ENCODE measurements around the gene NEAT1.
A peak's percentile ranks its signal among the peaks of the same experiment; 100 is the strongest.

DNA sequence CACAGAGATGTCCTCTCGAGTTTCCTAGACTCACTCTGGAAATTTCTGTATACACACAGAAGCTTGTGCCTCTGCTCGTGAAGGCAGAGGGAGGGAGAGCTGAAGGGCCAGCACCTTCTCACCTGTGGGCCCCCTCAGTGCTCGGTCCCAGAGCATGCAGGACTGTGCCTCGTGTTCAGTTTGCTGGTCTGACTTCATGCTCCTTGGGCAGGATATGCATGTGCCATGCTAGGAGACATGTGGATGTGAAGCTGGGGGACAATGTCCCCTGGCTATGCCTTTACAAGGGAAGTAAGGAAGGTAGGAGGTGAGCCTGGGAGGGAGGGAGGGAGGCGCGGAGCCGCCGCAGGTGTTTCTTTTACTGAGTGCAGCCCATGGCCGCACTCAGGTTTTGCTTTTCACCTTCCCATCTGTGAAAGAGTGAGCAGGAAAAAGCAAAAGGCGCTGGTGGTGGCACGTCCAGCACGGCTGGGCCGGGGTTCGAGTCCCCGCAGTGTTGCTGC, 22.6 kb downstream of the NEAT1 start:
- TF ChIP-seq, protein P1, sequence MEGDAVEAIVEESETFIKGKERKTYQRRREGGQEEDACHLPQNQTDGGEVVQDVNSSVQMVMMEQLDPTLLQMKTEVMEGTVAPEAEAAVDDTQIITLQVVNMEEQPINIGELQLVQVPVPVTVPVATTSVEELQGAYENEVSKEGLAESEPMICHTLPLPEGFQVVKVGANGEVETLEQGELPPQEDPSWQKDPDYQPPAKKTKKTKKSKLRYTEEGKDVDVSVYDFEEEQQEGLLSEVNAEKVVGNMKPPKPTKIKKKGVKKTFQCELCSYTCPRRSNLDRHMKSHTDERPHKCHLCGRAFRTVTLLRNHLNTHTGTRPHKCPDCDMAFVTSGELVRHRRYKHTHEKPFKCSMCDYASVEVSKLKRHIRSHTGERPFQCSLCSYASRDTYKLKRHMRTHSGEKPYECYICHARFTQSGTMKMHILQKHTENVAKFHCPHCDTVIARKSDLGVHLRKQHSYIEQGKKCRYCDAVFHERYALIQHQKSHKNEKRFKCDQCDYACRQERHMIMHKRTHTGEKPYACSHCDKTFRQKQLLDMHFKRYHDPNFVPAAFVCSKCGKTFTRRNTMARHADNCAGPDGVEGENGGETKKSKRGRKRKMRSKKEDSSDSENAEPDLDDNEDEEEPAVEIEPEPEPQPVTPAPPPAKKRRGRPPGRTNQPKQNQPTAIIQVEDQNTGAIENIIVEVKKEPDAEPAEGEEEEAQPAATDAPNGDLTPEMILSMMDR (IDR thresholded peaks at IDR 0.05) = no peak
- TF ChIP-seq EP300 (IDR thresholded peaks at IDR 0.05) (no peak), POLR2A (IDR thresholded peaks at IDR 0.05; ENCODE audit: low read depth) (no peak), POLR2AphosphoS5 (IDR thresholded peaks at IDR 0.05) (peak; percentile 44 to 73)

All from esophagus muscularis mucosa (tissue), 4 donors.